Neural progenitor cell (in vitro differentiated cells): Measurements from ENCODE around the gene SMG7. TPM values are rescaled to one million over a fixed set of nuclear protein-coding genes. Genes with fewer than 3 reads are reported as not detected.

ENCODE experiments used
- DNase-seq: peaks from one replicate; pipeline ENCODE4 v3.0.0-alpha.2; 2016; ENCODE audit warnings: low spot score
- H2AFZ ChIP-seq: fragments of 200-600 bp; sonication (generic); replicated peaks from 2 replicates; pipeline ENCODE4 v1.6.1; 2016; ENCODE audit warnings: antibody characterized with exemption
- H3F3A ChIP-seq: fragments of 200-600 bp; sonication (generic); 2 replicates; pipeline ENCODE4 v1.6.1; 2016; ENCODE audit warnings: antibody characterized with exemption, low read depth
- H3K27ac ChIP-seq: fragments of 200-600 bp; sonication (generic); 2 replicates; pipeline ENCODE4 v1.5.1; 2016; ENCODE audit warnings: mild to moderate bottlenecking
- H3K27me3 ChIP-seq: fragments of 200-600 bp; sonication (generic); 2 replicates; pipeline ENCODE4 v1.6.1; 2016; ENCODE audit warnings: mild to moderate bottlenecking, moderate library complexity
- H3K36me3 ChIP-seq: fragments of 200-600 bp; sonication (generic); 2 replicates; pipeline ENCODE4 v1.5.1; 2016
- H3K4me1 ChIP-seq: fragments of 200-600 bp; sonication (generic); 2 replicates; pipeline ENCODE4 v1.6.1; 2016; ENCODE audit warnings: mixed run types
- H3K4me2 ChIP-seq: fragments of 200-600 bp; sonication (generic); 2 replicates; pipeline ENCODE4 v1.6.1; 2016
- H3K4me3 ChIP-seq: fragments of 200-600 bp; sonication (generic); 2 replicates; pipeline ENCODE4 v1.5.1; 2016
- H3K79me2 ChIP-seq: fragments of 200-600 bp; sonication (generic); 2 replicates; pipeline ENCODE4 v1.6.1; 2016; ENCODE audit warnings: low read depth
- H3K9ac ChIP-seq: fragments of 200-600 bp; sonication (generic); 2 replicates; pipeline ENCODE4 v1.6.1; 2016
- H3K9me3 ChIP-seq: fragments of 200-600 bp; sonication (generic); 2 replicates; pipeline ENCODE4 v1.5.1; 2016; ENCODE audit warnings: low read depth
- H4K20me1 ChIP-seq: fragments of 200-600 bp; sonication (generic); 2 replicates; pipeline ENCODE4 v1.6.1; 2016; ENCODE audit warnings: low read depth
- H3K27ac Mint-ChIP-seq: 3 replicates; pipeline ENCODE4 v1.8.0; 2021; ENCODE audit warnings: mixed read lengths
- H3K27me3 Mint-ChIP-seq: 2 replicates; pipeline ENCODE4 v1.8.0; 2022; ENCODE audit warnings: low read depth, mild to moderate bottlenecking, inconsistent platforms, moderate library complexity, mixed read lengths; ENCODE audit not compliant: insufficient read depth
- H3K36me3 Mint-ChIP-seq: 3 replicates; pipeline ENCODE4 v1.8.0; 2021; ENCODE audit warnings: mixed read lengths
- H3K4me1 Mint-ChIP-seq: 3 replicates; pipeline ENCODE4 v1.8.0; 2021; ENCODE audit warnings: mixed read lengths
- H3K4me3 Mint-ChIP-seq: 3 replicates; pipeline ENCODE4 v1.8.0; 2021; ENCODE audit warnings: mild to moderate bottlenecking, moderate library complexity, mixed read lengths
- H3K9me3 Mint-ChIP-seq: 3 replicates; pipeline ENCODE4 v1.8.0; 2020; ENCODE audit warnings: mixed read lengths
- CTCF ChIP-seq: fragments of 200-600 bp; sonication (generic); IDR thresholded peaks from 2 replicates; pipeline ENCODE4 v1.5.1; 2017; ENCODE audit warnings: antibody characterized with exemption, mild to moderate bottlenecking
- EZH2 ChIP-seq: fragments of 200-600 bp; sonication (generic); IDR thresholded peaks from 2 replicates; pipeline ENCODE4 v1.6.1; 2017; ENCODE audit warnings: antibody characterized with exemption, mild to moderate bottlenecking, moderate library complexity
- EZH2phosphoT487 ChIP-seq: fragments of 200-600 bp; sonication (generic); IDR thresholded peaks from 2 replicates; pipeline ENCODE4 v1.6.1; 2017; ENCODE audit warnings: antibody characterized with exemption
- total RNA-seq: library from RNA; depleted of rRNA; stranded (reverse); fragments of >200 nt; gene quantifications from 2 replicates; pipeline ENCODE4 v1.2.3, GENCODE V29; 2015; ENCODE audit warnings: low replicate concordance

SMG7 gene
- total RNA-seq, 1 donor from 2014 or later, result 33.5 TPM

DNA sequence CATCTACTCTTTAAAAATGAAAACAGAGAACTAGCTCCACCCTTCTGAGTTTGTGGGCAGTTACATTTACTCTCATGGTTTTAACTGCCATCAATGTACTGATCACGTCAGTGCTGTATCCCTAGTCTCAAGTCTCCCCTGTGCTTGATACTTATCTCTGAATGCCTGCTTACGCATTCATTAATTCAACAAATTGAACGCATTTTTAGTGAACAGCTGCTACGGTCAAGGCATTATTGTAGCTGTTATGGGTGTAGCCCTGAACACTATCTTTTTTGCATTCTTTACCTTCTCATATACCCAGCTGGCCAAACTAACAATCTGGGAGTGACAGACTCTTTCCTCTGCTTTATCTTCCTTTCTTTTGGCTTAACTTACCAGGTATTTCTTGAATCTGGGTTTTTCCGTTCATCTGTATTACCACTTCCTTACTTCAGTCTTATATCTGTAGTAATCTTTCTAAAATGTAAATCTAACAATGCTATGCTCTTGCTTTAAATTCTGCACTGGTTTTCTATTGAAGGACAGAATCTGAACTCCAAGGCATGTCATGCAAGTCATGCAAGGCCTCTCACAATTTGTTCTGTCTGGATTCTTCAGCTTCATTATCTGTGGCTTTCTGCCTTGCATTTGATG, 33.3 kb downstream of the SMG7 start:
- Histone ChIP-seq H3K36me3 (no peaks in the 10 kb centered on the region), H4K20me1 (peaks cover 76% of the 10 kb centered on the region)

GRCh38 chr1:183506561-183506960, 34.3 kb downstream of the SMG7 start:
- Histone ChIP-seq H3K36me3 (no peaks in the 10 kb centered on the region), H3K4me3 (no peak overlapping the region), H3K79me2 (peaks cover 94% of the 10 kb centered on the region), H4K20me1 (peaks cover 72% of the 10 kb centered on the region), H3K9ac (no peak overlapping the region), H3K27me3 (no peaks in the 10 kb centered on the region), H3K4me2 (no peak overlapping the region), H3K9me3 (no peaks in the 10 kb centered on the region), H3K4me1 (peaks cover 22% of the 10 kb centered on the region), H2AFZ (no peak overlapping the region), H3F3A (no peaks in the 10 kb centered on the region), H3K27ac (no peak overlapping the region)
- no peaks in the 10 kb centered on the region for H3K36me3 Mint-ChIP-seq
- peaks cover 6% of the 10 kb centered on the region for H3K4me1 Mint-ChIP-seq
- no peak overlapping the region for H3K27ac Mint-ChIP-seq
- H3K27me3 Mint-ChIP-seq, result peaks cover 2% of the 10 kb centered on the region
- no peak for DNase-seq
- H3K4me3 Mint-ChIP-seq, result no peak overlapping the region
- no peaks in the 10 kb centered on the region for H3K9me3 Mint-ChIP-seq
- no peak for TF ChIP-seq EZH2

More for the DNA sequence above, 33.3 kb downstream of the SMG7 start:
- H2AFZ ChIP-seq, result no peak overlapping the region
- H3K27ac ChIP-seq, result no peak overlapping the region
- no peaks in the 10 kb centered on the region for H3K9me3 Mint-ChIP-seq
- no peaks in the 10 kb centered on the region for H3K9me3 ChIP-seq
- no peaks in the 10 kb centered on the region for H3K4me1 Mint-ChIP-seq
- H3K4me2 ChIP-seq, result no peak overlapping the region
- no peak overlapping the region for H3K4me3 Mint-ChIP-seq
- no peaks in the 10 kb centered on the region for H3F3A ChIP-seq
- no peak overlapping the region for H3K9ac ChIP-seq
- peaks cover 94% of the 10 kb centered on the region for H3K79me2 ChIP-seq
- H3K27me3 ChIP-seq, result no peaks in the 10 kb centered on the region
- no peaks in the 10 kb centered on the region for H3K36me3 Mint-ChIP-seq
- H3K27me3 Mint-ChIP-seq, result peaks cover 2% of the 10 kb centered on the region
- DNase-seq, result peak; percentile 7
- TF ChIP-seq EZH2, result no peak
- TF ChIP-seq EZH2phosphoT487, result no peak
- no peak for TF ChIP-seq CTCF
- no peak overlapping the region for H3K27ac Mint-ChIP-seq
- H3K4me3 ChIP-seq, result no peak overlapping the region
- H3K4me1 ChIP-seq, result peaks cover 17% of the 10 kb centered on the region

DNA sequence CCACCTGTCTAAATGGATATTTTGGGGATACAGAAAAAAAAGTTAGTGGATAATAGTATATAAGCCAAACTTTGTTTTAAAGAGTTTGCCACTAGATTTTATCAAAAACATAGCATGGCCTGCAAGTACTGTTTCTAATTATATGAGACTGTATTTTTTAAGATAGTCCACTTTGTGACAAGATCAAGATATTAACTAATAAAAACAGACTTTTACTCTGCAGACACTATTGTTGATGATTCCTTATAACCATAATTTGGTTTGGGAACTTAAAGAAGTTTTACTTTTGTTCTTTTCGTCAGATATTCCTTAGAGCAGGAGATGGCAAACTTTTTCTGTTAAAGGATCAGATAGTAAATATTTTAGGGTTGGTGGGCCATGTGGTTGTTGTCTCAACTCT, 36.4 kb downstream of the SMG7 start:
- Histone ChIP-seq H3K27me3 (no peaks in the 10 kb centered on the region), H3K9me3 (no peaks in the 10 kb centered on the region), H4K20me1 (peaks cover 61% of the 10 kb centered on the region), H3K36me3 (no peaks in the 10 kb centered on the region), H3K4me2 (no peak overlapping the region), H3K9ac (no peak overlapping the region), H3K4me1 (peaks cover 16% of the 10 kb centered on the region), H3F3A (no peaks in the 10 kb centered on the region), H2AFZ (no peak overlapping the region), H3K27ac (no peak overlapping the region), H3K79me2 (peaks cover 94% of the 10 kb centered on the region), H3K4me3 (no peak overlapping the region)
- Mint-ChIP-seq H3K36me3 (no peaks in the 10 kb centered on the region), H3K4me1 (peaks cover 10% of the 10 kb centered on the region), H3K27me3 (peaks cover 2% of the 10 kb centered on the region), H3K4me3 (no peak overlapping the region), H3K27ac (no peak overlapping the region), H3K9me3 (no peaks in the 10 kb centered on the region)
- TF ChIP-seq EZH2 (no peak), CTCF (no peak), EZH2phosphoT487 (no peak)
- DNase-seq, result no peak

DNA sequence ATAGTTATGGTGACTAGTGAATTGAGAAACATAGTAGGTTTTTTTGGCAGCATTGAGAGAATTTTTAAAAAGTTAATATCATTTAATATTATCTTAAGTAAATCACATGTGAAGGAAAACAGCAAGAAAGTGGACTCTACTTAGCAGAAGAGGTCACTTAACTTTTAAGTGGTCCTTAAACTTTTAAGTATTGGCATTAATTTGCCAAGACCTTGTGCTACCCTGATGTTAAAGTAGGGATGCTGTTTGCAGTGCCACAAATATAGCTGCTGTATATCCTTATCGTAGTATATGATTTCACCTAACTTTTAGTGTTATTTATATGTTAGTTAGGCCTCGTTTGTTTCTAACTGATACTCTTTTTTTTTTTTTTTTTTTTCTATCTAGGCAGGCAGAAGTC, 40.2 kb downstream of the SMG7 start:
- H3K4me1 Mint-ChIP-seq, result peaks cover 10% of the 10 kb centered on the region
- peaks cover 3% of the 10 kb centered on the region for H3K36me3 Mint-ChIP-seq
- H3K27ac Mint-ChIP-seq, result no peak overlapping the region
- peaks cover 2% of the 10 kb centered on the region for H3K27me3 Mint-ChIP-seq
- Histone ChIP-seq H3K9me3 (no peaks in the 10 kb centered on the region), H2AFZ (no peak overlapping the region), H3K36me3 (peaks cover 3% of the 10 kb centered on the region), H3K27ac (no peak overlapping the region), H3K4me1 (peaks cover 9% of the 10 kb centered on the region), H3K79me2 (peaks cover 66% of the 10 kb centered on the region), H4K20me1 (peaks cover 34% of the 10 kb centered on the region), H3K4me3 (no peak overlapping the region), H3K4me2 (no peak overlapping the region), H3K27me3 (no peaks in the 10 kb centered on the region), H3K9ac (no peak overlapping the region), H3F3A (no peaks in the 10 kb centered on the region)
- TF ChIP-seq EZH2phosphoT487 (no peak), EZH2 (no peak), CTCF (no peak)
- H3K4me3 Mint-ChIP-seq, result no peak overlapping the region
- no peaks in the 10 kb centered on the region for H3K9me3 Mint-ChIP-seq
- no peak for DNase-seq
